BLaER1 (cell line): ENCODE data around the gene CRTC1.

Source experiments
- H3K27ac ChIP-seq: shearing (Covaris generic); formaldehyde crosslinking; 2 replicates; pipeline ENCODE4 v1.8.1; 2022
- H3K27me3 ChIP-seq: shearing (Covaris generic); formaldehyde crosslinking; 2 replicates; pipeline ENCODE4 v1.8.1; 2022
- H3K36me3 ChIP-seq: shearing (Covaris generic); formaldehyde crosslinking; 2 replicates; pipeline ENCODE4 v1.8.1; 2022
- H3K4me1 ChIP-seq: shearing (Covaris generic); formaldehyde crosslinking; 2 replicates; pipeline ENCODE4 v1.8.1; 2022
- H3K4me2 ChIP-seq: shearing (Covaris generic); formaldehyde crosslinking; 2 replicates; pipeline ENCODE4 v1.8.1; 2022
- H3K4me3 ChIP-seq: shearing (Covaris generic); formaldehyde crosslinking; 2 replicates; pipeline ENCODE4 v1.8.1; 2022
- H3K9ac ChIP-seq: shearing (Covaris generic); formaldehyde crosslinking; 2 replicates; pipeline ENCODE4 v1.8.1; 2022
- H3K9me3 ChIP-seq: shearing (Covaris generic); formaldehyde crosslinking; 2 replicates; pipeline ENCODE4 v1.8.1; 2022
- H4K20me1 ChIP-seq: shearing (Covaris generic); formaldehyde crosslinking; 2 replicates; pipeline ENCODE4 v1.8.1; 2022
- Cebpa-rat ChIP-seq: shearing (Covaris generic); IDR thresholded peaks from 2 replicates; pipeline ENCODE4 v1.8.1; 2022

Gene CRTC1

DNA sequence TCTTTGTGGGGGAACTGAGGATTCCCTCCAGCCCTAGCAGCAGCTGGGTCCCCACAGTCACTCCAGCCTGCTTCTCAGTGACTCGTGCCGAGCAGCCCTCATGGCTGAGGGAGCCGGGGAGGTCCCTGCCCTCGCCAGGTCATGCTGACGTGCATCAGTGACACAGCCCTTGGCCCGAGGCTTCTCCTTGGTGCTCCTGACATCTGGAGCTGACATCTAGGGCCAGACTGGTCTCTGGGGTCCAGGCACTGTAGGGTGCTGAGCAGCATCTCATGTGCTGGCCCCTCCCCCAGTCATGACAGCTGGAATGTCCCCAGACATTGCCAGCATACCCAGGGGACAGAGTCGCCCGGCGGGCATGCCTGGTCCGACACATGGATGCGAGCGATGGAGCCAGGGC lies 93.3 kb downstream of the CRTC1 start:
- no peak overlapping the region for H3K4me3 ChIP-seq
- peaks cover 6% of the 10 kb centered on the region; the same call in 1 of the 2 replicates for H3K36me3 ChIP-seq
- peaks cover 17% of the 10 kb centered on the region for H3K4me1 ChIP-seq
- no peaks in the 10 kb centered on the region for H3K9me3 ChIP-seq
- no peak for TF ChIP-seq Cebpa-rat
- H4K20me1 ChIP-seq: peaks cover 85% of the 10 kb centered on the region
- H3K9ac ChIP-seq: no peak overlapping the region
- H3K27ac ChIP-seq: no peak overlapping the region
- no peak overlapping the region for H3K4me2 ChIP-seq
- H3K27me3 ChIP-seq: peaks cover 52% of the 10 kb centered on the region

DNA sequence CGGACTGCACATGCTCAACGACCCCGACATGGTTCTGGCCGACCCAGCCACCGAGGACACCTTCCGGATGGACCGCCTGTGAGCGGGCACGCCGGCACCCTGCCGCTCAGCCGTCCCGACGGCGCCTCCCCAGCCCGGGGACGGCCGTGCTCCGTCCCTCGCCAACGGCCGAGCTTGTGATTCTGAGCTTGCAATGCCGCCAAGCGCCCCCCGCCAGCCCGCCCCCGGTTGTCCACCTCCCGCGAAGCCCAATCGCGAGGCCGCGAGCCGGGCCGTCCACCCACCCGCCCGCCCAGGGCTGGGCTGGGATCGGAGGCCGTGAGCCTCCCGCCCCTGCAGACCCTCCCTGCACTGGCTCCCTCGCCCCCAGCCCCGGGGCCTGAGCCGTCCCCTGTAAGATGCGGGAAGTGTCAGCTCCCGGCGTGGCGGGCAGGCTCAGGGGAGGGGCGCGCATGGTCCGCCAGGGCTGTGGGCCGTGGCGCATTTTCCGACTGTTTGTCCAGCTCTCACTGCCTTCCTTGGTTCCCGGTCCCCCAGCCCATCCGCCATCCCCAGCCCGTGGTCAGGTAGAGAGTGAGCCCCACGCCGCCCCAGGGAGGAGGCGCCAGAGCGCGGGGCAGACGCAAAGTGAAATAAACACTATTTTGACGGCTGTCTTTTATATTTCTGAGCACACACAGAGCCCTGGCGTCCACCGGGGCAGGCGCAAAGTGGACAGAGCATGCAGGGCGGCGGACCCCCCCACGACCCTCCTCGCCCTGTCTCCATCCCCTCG lies 94.0 kb downstream of the CRTC1 start:
- H3K36me3 ChIP-seq: peaks cover 6% of the 10 kb centered on the region; the same call in 1 of the 2 replicates
- no peaks in the 10 kb centered on the region for H3K9me3 ChIP-seq
- no peak overlapping the region for H3K9ac ChIP-seq
- no peak overlapping the region for H3K27ac ChIP-seq
- no peak for TF ChIP-seq Cebpa-rat
- H3K4me2 ChIP-seq: no peak overlapping the region
- H4K20me1 ChIP-seq: peaks cover 85% of the 10 kb centered on the region
- peaks cover 23% of the 10 kb centered on the region for H3K4me1 ChIP-seq
- H3K27me3 ChIP-seq: peaks cover 59% of the 10 kb centered on the region
- H3K4me3 ChIP-seq: no peak overlapping the region

DNA sequence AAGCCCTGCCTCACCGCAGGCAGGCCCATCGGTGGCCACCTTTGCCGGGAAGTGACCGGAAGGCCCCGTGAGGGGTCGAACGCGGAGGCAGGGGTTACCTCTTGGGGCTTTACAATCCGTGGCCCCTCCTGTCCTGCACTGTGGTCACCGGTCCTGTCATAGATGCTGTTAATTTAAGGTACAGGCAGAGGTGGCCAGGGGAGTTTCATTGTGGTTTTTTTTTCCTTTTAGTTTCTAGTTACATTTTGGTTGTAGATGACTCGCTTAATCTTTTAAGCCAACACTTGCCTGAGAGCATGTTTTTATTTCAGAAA lies 94.6 kb downstream of the CRTC1 start:
- H3K27me3 ChIP-seq: peaks cover 64% of the 10 kb centered on the region
- no peak overlapping the region for H3K4me3 ChIP-seq
- H3K9me3 ChIP-seq: no peaks in the 10 kb centered on the region
- no peak overlapping the region for H3K27ac ChIP-seq
- H4K20me1 ChIP-seq: peaks cover 88% of the 10 kb centered on the region
- peaks cover 6% of the 10 kb centered on the region; the same call in 1 of the 2 replicates for H3K36me3 ChIP-seq
- peaks cover 28% of the 10 kb centered on the region for H3K4me1 ChIP-seq
- H3K9ac ChIP-seq: no peak overlapping the region
- no peak overlapping the region for H3K4me2 ChIP-seq
- TF ChIP-seq Cebpa-rat: no peak

DNA sequence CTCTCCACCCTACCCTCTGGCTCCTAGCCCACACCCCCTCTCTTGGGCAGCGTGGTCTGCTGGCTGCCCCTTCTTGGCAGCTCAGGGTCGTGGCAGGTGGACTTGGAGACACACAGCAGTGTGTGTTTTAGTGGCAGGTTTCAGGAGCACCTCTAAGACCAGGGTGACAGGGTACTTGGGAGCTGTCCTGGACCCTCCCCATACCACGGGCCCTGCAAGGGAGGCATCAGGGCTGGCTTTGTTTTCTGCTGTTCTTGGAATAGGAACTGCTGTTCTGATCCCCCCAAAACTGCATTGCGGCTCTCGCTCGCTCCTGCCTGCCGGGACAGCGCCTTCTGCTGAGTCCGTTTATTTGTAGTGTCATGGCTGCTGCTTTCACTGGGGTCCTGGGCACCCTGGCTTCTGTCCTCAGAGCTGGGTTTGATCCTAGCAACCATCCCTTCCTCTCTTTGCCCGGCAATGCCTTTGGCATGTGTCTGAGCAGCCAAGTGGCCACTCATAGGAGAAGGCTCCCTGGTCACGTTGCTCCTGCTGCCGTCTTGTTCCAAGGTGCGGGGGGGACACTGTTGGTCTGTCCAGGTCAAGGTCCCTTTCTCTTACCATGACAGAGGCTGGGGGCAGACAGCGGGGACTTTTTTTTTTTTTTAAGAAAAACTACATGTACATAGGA lies 95.5 kb downstream of the CRTC1 start:
- Histone ChIP-seq H3K27me3 (peaks cover 71% of the 10 kb centered on the region), H3K4me3 (no peak overlapping the region), H3K27ac (no peak overlapping the region), H3K9ac (no peak overlapping the region), H4K20me1 (peaks cover 93% of the 10 kb centered on the region), H3K9me3 (no peaks in the 10 kb centered on the region), H3K4me2 (no peak overlapping the region), H3K36me3 (peaks cover 6% of the 10 kb centered on the region; the same call in 1 of the 2 replicates), H3K4me1 (peaks cover 30% of the 10 kb centered on the region)
- no peak for TF ChIP-seq Cebpa-rat

DNA sequence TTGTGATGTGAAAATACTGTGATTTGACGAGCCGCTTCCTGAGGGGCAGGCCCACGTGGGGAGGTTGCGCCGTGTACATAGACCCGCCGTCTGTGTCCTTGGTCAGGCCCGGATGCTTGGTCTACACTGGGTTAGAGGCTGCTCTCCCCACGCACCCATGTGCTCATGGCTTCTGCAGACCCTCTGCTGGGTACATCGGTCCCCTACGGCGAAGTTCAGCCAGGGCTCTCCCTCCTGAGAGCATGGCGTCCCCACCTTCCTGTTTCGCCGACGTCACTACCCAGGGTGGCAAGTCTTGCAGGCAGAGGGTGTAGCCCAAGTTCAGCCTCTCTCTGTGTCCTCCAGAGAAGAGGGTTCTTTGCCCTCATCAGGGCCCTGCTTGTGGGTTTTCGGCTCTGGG lies 96.6 kb downstream of the CRTC1 start:
- no peak for TF ChIP-seq Cebpa-rat
- Histone ChIP-seq H3K9me3 (no peaks in the 10 kb centered on the region), H3K4me2 (no peak overlapping the region), H3K9ac (no peak overlapping the region), H3K4me3 (no peak overlapping the region), H4K20me1 (peaks cover 92% of the 10 kb centered on the region), H3K36me3 (peaks cover 6% of the 10 kb centered on the region; the same call in 1 of the 2 replicates), H3K27ac (no peak overlapping the region), H3K4me1 (peaks cover 39% of the 10 kb centered on the region), H3K27me3 (peaks cover 80% of the 10 kb centered on the region)

DNA sequence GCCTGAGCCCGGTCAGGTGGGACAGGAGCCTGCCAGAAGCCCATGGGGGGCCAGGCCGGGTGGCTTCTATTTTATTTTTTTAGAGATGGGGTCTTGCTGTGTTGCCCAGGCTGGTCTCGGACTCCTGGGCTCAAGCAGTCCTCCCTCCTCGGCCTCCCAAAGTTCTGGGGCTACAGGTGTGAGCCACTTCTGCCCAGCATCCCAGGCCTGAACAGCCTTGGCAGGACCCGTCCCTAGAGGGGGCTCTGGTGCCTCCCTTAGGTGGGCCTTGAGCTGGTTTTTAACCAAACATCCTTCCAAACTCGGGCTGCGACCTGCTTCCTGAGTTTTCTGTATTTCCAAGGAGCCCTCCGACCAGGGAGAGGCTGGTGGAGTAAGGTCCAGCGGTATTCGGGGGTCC lies 97.2 kb downstream of the CRTC1 start:
- peaks cover 4% of the 10 kb centered on the region; the same call in 1 of the 2 replicates for H3K36me3 ChIP-seq
- H4K20me1 ChIP-seq: peaks cover 87% of the 10 kb centered on the region
- H3K9me3 ChIP-seq: no peaks in the 10 kb centered on the region
- no peak overlapping the region for H3K4me2 ChIP-seq
- H3K27me3 ChIP-seq: peaks cover 84% of the 10 kb centered on the region
- H3K9ac ChIP-seq: no peak overlapping the region
- no peak overlapping the region for H3K4me3 ChIP-seq
- TF ChIP-seq Cebpa-rat: no peak
- no peak overlapping the region for H3K27ac ChIP-seq
- peaks cover 44% of the 10 kb centered on the region for H3K4me1 ChIP-seq

DNA sequence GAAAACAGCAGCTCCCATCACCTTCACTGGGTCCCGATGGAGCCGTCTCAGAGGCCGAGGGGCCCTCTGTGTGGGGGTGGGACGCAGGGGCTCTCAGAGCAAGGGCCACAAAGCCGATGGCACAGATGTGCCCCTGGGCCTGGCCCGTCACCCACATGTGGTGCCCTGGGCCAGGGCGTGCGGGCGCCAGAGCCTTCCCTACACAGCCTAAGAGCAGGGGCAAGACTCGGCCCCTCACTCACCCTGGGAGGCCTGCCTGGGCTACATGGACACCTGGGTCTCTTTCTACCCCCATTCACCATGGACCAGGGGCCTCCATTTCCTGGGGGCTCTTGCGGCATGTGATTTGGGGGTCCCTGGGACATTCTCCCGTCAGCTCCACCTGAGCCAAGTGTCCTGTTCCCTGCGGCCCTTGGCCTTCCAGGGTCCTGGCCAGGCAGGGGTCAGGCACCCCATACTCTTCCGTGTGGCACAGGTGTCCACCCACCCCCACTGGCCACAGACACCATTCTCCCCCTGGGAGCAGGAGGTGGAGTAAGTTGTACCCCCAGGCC lies 97.6 kb downstream of the CRTC1 start:
- Histone ChIP-seq H3K9ac (no peak overlapping the region), H3K4me2 (peak overlapping the region; percentile 76), H3K9me3 (no peaks in the 10 kb centered on the region), H3K27ac (no peak overlapping the region), H3K4me3 (no peak overlapping the region), H4K20me1 (peaks cover 83% of the 10 kb centered on the region), H3K4me1 (peaks cover 44% of the 10 kb centered on the region), H3K36me3 (no peaks in the 10 kb centered on the region), H3K27me3 (peaks cover 83% of the 10 kb centered on the region)
- no peak for TF ChIP-seq Cebpa-rat

DNA sequence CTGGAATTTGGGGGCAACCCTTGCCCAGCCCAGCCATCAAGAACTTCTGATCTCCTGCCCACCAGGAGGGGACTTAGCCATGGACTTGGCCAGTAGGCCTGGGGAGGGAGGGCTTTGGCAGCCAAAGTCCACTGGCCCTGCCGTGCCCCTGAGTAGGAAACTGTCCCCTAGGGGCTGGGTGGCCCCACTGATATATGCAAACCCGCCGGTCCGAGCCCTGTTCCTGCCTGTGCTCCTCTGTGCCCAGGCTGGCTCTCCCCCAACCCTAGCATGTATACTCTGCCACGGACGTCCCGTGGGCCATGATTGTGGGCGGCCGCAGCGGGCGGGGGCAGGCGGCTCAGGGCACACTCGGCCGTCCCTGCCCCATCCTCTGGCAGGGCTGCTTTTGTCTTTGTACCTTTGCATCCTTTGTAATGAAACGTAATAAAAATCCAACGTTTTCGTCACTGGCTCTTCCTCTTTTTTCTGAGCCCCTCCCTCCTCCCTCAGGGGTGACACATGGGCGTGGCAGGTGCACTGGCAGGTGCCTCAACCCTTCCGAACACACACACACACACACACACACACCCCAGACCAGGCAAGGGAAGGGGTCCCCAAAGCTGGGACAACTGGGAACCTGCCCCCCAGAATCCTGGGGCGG lies 98.5 kb downstream of the CRTC1 start:
- H4K20me1 ChIP-seq: peaks cover 81% of the 10 kb centered on the region

DNA sequence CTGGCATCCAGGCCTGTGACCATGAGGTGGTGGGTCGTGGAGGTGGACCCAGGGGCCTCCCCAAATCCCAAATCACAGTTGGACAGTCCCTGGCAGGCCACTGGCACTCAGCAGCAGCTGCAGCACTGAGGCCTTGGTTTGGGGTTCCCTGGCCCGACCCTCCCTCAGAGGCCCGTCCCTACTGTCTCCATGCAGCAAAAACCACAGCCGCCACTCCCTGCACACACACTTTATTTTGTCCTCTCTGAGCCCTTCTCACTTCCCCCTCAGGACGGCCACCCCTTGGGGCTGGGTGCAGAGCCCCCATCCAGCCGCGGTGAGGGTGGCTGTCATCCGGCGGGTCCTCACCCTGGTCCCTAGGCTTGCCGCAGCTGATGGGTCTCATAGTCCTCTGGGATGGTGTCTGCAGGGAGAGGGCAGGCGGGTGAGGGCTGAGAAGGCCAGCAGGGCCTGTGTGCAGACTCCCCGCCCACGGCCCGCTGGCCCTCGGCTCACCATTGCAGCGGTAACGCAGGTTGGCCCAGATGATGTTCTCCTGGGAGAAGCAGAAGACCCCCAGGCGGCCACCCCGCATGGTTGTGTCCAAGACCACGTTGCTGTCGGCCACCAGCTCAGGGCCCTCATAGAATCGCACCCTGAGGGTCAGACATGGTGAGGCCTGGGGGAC lies 99.2 kb downstream of the CRTC1 start:
- H3K4me3 ChIP-seq: no peak overlapping the region
- no peaks in the 10 kb centered on the region for H3K36me3 ChIP-seq
- peaks cover 3% of the 10 kb centered on the region; the same call in 1 of the 2 replicates for H3K9me3 ChIP-seq
- no peak for TF ChIP-seq Cebpa-rat
- H3K4me2 ChIP-seq: peak overlapping the region; percentile 76
- H3K9ac ChIP-seq: no peak overlapping the region
- peaks cover 37% of the 10 kb centered on the region for H3K4me1 ChIP-seq
- no peak overlapping the region for H3K27ac ChIP-seq
- peaks cover 83% of the 10 kb centered on the region for H3K27me3 ChIP-seq
- H4K20me1 ChIP-seq: peaks cover 81% of the 10 kb centered on the region

More for the DNA sequence above, 98.5 kb downstream of the CRTC1 start:
- Histone ChIP-seq H3K27ac (no peak overlapping the region), H3K9me3 (no peaks in the 10 kb centered on the region; the same call in 1 of the 2 replicates), H3K27me3 (peaks cover 83% of the 10 kb centered on the region), H3K9ac (no peak overlapping the region), H3K4me1 (peaks cover 37% of the 10 kb centered on the region), H3K4me2 (peak overlapping the region; percentile 76), H3K4me3 (no peak overlapping the region), H3K36me3 (no peaks in the 10 kb centered on the region)
- no peak for TF ChIP-seq Cebpa-rat
